ENCODE measurements around the gene PCBP1.
"Not testable (repeated sequence)": the region's sequence is repeated elsewhere in the genome, so short reads cannot be mapped to it uniquely, and the experiment has no call there.

PCBP1 gene

GRCh38 chr2:70101174-70101573 is 13.9 kb downstream of the PCBP1 start:
- DNase-seq = no peak

GRCh38 chr2:70101686-70102085 is 14.4 kb downstream of the PCBP1 start:
- not testable (repeated sequence) for DNase-seq

GRCh38 chr2:70102323-70102905 is 15.1 kb downstream of the PCBP1 start:
- not testable (repeated sequence) for DNase-seq

GRCh38 chr2:70103531-70104061 is 16.3 kb downstream of the PCBP1 start:
- DNase-seq = no peak

- DNase-seq = no peak
These were observed 17.2 kb downstream of the PCBP1 start for GRCh38 chr2:70104231-70105111.

GRCh38 chr2:70106138-70106537 is 18.9 kb downstream of the PCBP1 start:
- DNase-seq = not testable (repeated sequence)

GRCh38 chr2:70110397-70110796 is 23.1 kb downstream of the PCBP1 start:
- not testable (repeated sequence) for DNase-seq

- DNase-seq = no peak
These were observed 24.7 kb downstream of the PCBP1 start for GRCh38 chr2:70111752-70112591.

GRCh38 chr2:70113359-70114070 is 26.2 kb downstream of the PCBP1 start:
- DNase-seq = no peak

- DNase-seq = no peak
These were observed 28.6 kb downstream of the PCBP1 start for GRCh38 chr2:70115646-70116442.

GRCh38 chr2:70116936-70117552 is 29.8 kb downstream of the PCBP1 start:
- DNase-seq = no peak

GRCh38 chr2:70118798-70119454 is 31.6 kb downstream of the PCBP1 start:
- DNase-seq = no peak

- no peak for DNase-seq
These were observed 34.5 kb downstream of the PCBP1 start for GRCh38 chr2:70121627-70122372.

- DNase-seq = no peak
These were observed 35.2 kb downstream of the PCBP1 start for GRCh38 chr2:70122470-70122869.

GRCh38 chr2:70123051-70123828 is 36.0 kb downstream of the PCBP1 start:
- DNase-seq = no peak

- no peak for DNase-seq
These were observed 36.5 kb downstream of the PCBP1 start for GRCh38 chr2:70123829-70124116.

GRCh38 chr2:70124983-70125480 is 37.8 kb downstream of the PCBP1 start:
- no peak for DNase-seq

GRCh38 chr2:70125498-70125898 is 38.2 kb downstream of the PCBP1 start:
- no peak for DNase-seq

GRCh38 chr2:70126413-70126812 is 39.1 kb downstream of the PCBP1 start:
- no peak for DNase-seq
